Muscle of leg (tissue), 11 donors: ENCODE measurements around the gene TARBP1. TPM values are rescaled to one million over a fixed set of nuclear protein-coding genes. Genes with fewer than 3 reads are reported as not detected.

ENCODE experiments used
- DNase-seq: peaks from one replicate; pipeline ENCODE4 v3.0.0; 2013
- H3K27ac ChIP-seq: one replicate; pipeline ENCODE4 v1.5.1; 2013; ENCODE audit warnings: mild to moderate bottlenecking, low read length, control low read depth
- H3K27me3 ChIP-seq: one replicate; pipeline ENCODE4 v1.6.1; 2013; ENCODE audit warnings: low read length; ENCODE audit not compliant: control insufficient read depth, insufficient read depth
- H3K36me3 ChIP-seq: one replicate; pipeline ENCODE4 v1.6.1; 2013; ENCODE audit warnings: low read length; ENCODE audit not compliant: control insufficient read depth, insufficient read depth
- H3K4me1 ChIP-seq: one replicate; pipeline ENCODE4 v1.6.1; 2013; ENCODE audit warnings: low read length; ENCODE audit not compliant: control insufficient read depth, insufficient read depth
- H3K4me3 ChIP-seq: one replicate; pipeline ENCODE4 v1.5.1; 2013; ENCODE audit warnings: low read length, control low read depth
- H3K9me3 ChIP-seq: replicated peaks from 2 replicates; pipeline ENCODE4 v1.6.1; 2013; ENCODE audit warnings: low read depth, low read length; ENCODE audit not compliant: control insufficient read depth
- WGBS: methylation state at CpG from one replicate; pipeline ENCODE4 v1.1.5; 2013; ENCODE audit warnings: missing lambda C conversion rate; ENCODE audit not compliant: insufficient coverage; 5-methylcytosine and 5-hydroxymethylcytosine counted together
- polyA plus RNA-seq, 8 donors: library from polyadenylated mRNA; unstranded; fragments of 120-200 nt; gene quantifications; one replicate each; pipeline versions ENCODE4 v1.2.1 to v1.2.3, GENCODE V29; 2013; ENCODE audit warnings: inconsistent platforms in 1 of 8, low replicate concordance in 1 of 8; ENCODE audit not compliant: insufficient read length in 8 of 8, insufficient read depth in 1 of 8
- total RNA-seq: library from RNA; stranded (reverse); fragments of 120-200 nt; gene quantifications from one replicate; pipeline ENCODE4 v1.2.4, GENCODE V29; 2013

The TARBP1 gene
- total and polyA plus RNA-seq, 9 donors = 14.6 to 48.3 (median 22.1) TPM

GRCh38 chr1:234497589-234497988 is 18.6 kb upstream of the TARBP1 start:
- H3K9me3 ChIP-seq = no peaks in the 10 kb centered on the region
- H3K36me3 ChIP-seq = no peaks in the 10 kb centered on the region
- H3K4me1 ChIP-seq = peaks cover 30% of the 10 kb centered on the region
- no peak overlapping the region for H3K27ac ChIP-seq
- no peak overlapping the region for H3K4me3 ChIP-seq
- DNase-seq = no peak
- no peaks in the 10 kb centered on the region for H3K27me3 ChIP-seq
- WGBS = no CpG with 5 or more reads among the region's 1 CpG

GRCh38 chr1:234495231-234495990 is 16.4 kb upstream of the TARBP1 start:
- H3K4me3 ChIP-seq = no peak overlapping the region
- DNase-seq = peak; percentile 35
- H3K4me1 ChIP-seq = peaks cover 23% of the 10 kb centered on the region
- H3K27ac ChIP-seq = peak overlapping the region; percentile 38
- H3K36me3 ChIP-seq = no peaks in the 10 kb centered on the region
- WGBS = 51% methylated on average over 5 of the region's 7 CpGs
- no peaks in the 10 kb centered on the region for H3K27me3 ChIP-seq
- no peaks in the 10 kb centered on the region for H3K9me3 ChIP-seq

GRCh38 chr1:234494049-234494448 is 15.1 kb upstream of the TARBP1 start:
- Histone ChIP-seq H3K36me3 (no peaks in the 10 kb centered on the region), H3K4me3 (no peak overlapping the region), H3K27ac (no peak overlapping the region), H3K4me1 (peaks cover 10% of the 10 kb centered on the region), H3K27me3 (no peaks in the 10 kb centered on the region), H3K9me3 (no peaks in the 10 kb centered on the region)
- 100% methylated on average over 1 of the region's 4 CpGs for WGBS
- no peak for DNase-seq

- no CpG with 5 or more reads among the region's 4 CpGs for WGBS
- no peaks in the 10 kb centered on the region for H3K27me3 ChIP-seq
- no peak overlapping the region for H3K27ac ChIP-seq
- H3K9me3 ChIP-seq = no peaks in the 10 kb centered on the region
- H3K4me1 ChIP-seq = peaks cover 8% of the 10 kb centered on the region
- no peak for DNase-seq
- no peaks in the 10 kb centered on the region for H3K36me3 ChIP-seq
- H3K4me3 ChIP-seq = no peak overlapping the region
Measured at GRCh38 chr1:234490793-234491479, 12.0 kb upstream of the TARBP1 start.

GRCh38 chr1:234489698-234490077 is 10.7 kb upstream of the TARBP1 start:
- no peak for DNase-seq
- H3K9me3 ChIP-seq = no peaks in the 10 kb centered on the region
- peaks cover 3% of the 10 kb centered on the region for H3K4me1 ChIP-seq
- no peak overlapping the region for H3K4me3 ChIP-seq
- WGBS = no CpG with 5 or more reads among the region's 2 CpGs
- H3K27me3 ChIP-seq = no peaks in the 10 kb centered on the region
- H3K27ac ChIP-seq = no peak overlapping the region
- no peaks in the 10 kb centered on the region for H3K36me3 ChIP-seq

GRCh38 chr1:234489007-234489697 is 10.2 kb upstream of the TARBP1 start:
- H3K27ac ChIP-seq = no peak overlapping the region
- 71% methylated on average over 10 of the region's 11 CpGs for WGBS
- H3K4me1 ChIP-seq = peaks cover 3% of the 10 kb centered on the region
- no peak for DNase-seq
- H3K9me3 ChIP-seq = no peaks in the 10 kb centered on the region
- H3K36me3 ChIP-seq = no peaks in the 10 kb centered on the region
- H3K4me3 ChIP-seq = no peak overlapping the region
- no peaks in the 10 kb centered on the region for H3K27me3 ChIP-seq

- H3K36me3 ChIP-seq = no peaks in the 10 kb centered on the region
- H3K4me1 ChIP-seq = peaks cover 3% of the 10 kb centered on the region
- WGBS = 79% methylated on average over 5 of the region's 9 CpGs
- no peak overlapping the region for H3K27ac ChIP-seq
- no peak overlapping the region for H3K4me3 ChIP-seq
- DNase-seq = no peak
- no peaks in the 10 kb centered on the region for H3K9me3 ChIP-seq
- no peaks in the 10 kb centered on the region for H3K27me3 ChIP-seq
Measured at GRCh38 chr1:234488054-234489006, 9.4 kb upstream of the TARBP1 start.

GRCh38 chr1:234486858-234487840 is 8.2 kb upstream of the TARBP1 start:
- Histone ChIP-seq H3K36me3 (no peaks in the 10 kb centered on the region), H3K27ac (peak overlapping the region; percentile 33), H3K4me3 (no peak overlapping the region), H3K27me3 (no peaks in the 10 kb centered on the region), H3K4me1 (peaks cover 3% of the 10 kb centered on the region), H3K9me3 (no peaks in the 10 kb centered on the region)
- WGBS = 52% methylated on average over 4 of the region's 12 CpGs
- DNase-seq = peak; percentile 91
